Type B pancreatic cell (in vitro differentiated cells): ENCODE data around the gene HADH. TPM values are rescaled to one million over a fixed set of nuclear protein-coding genes. Genes with fewer than 3 reads are reported as not detected.

Experiments used
- DNase-seq: peaks from one replicate; pipeline ENCODE4 v3.0.0; 2021; ENCODE audit warnings: mixed read lengths; ENCODE audit not compliant: unreplicated experiment; ENCODE audit errors: extremely low spot score
- H3K27ac Mint-ChIP-seq: 2 replicates; pipeline ENCODE4 v1.8.0; 2021; ENCODE audit warnings: mild to moderate bottlenecking, mixed read lengths
- H3K27me3 Mint-ChIP-seq: 2 replicates; pipeline ENCODE4 v1.8.0; 2021; ENCODE audit warnings: mixed read lengths
- H3K36me3 Mint-ChIP-seq: 2 replicates; pipeline ENCODE4 v1.8.0; 2021; ENCODE audit warnings: mixed read lengths
- H3K4me1 Mint-ChIP-seq: one replicate; pipeline ENCODE4 v1.8.0; 2021; ENCODE audit warnings: mixed read lengths; ENCODE audit not compliant: unreplicated experiment
- H3K4me3 Mint-ChIP-seq: 2 replicates; pipeline ENCODE4 v1.8.0; 2021; ENCODE audit warnings: mild to moderate bottlenecking, mixed read lengths
- H3K9me3 Mint-ChIP-seq: 2 replicates; pipeline ENCODE4 v1.8.0; 2021; ENCODE audit warnings: mixed read lengths
- total RNA-seq: library from RNA; stranded (reverse); gene quantifications from 2 replicates; pipeline ENCODE4 v1.2.1, GENCODE V29; 2021; ENCODE audit warnings: low replicate concordance
- TF ChIP-seq, protein P1 (sequence below): fragments of 200-600 bp; sonication (generic); conservative IDR thresholded peaks from 2 replicates; pipeline ENCODE4 v1.5.0; 2021; ENCODE audit warnings: antibody characterized with exemption, mild to moderate bottlenecking

The HADH gene
- total RNA-seq, 1 donor from 2014 or later: 68.5 TPM

DNA sequence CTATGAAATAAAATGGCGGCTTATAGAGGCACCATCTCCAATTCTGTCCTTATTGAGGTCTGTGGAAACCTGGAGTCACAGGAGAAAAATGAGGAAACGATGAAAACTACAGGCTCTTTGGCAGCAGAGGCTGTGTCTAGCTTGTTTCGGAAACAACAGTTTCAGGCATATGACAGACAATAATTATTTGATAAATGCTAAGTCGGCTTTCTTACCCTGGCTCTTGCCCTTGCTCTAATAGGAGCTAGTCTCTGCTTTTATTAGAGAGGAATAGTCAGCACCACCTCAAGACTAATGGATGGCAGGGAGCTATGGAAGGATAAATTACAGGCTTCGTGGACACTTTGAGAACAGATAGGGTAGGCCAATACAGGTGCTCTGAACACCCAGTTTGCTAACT is 24.3 kb downstream of the HADH start:
- Mint-ChIP-seq H3K9me3 (peaks cover 4% of the 10 kb centered on the region), H3K27me3 (no peaks in the 10 kb centered on the region), H3K27ac (no peak overlapping the region), H3K4me1 (no peaks in the 10 kb centered on the region), H3K36me3 (peaks cover 34% of the 10 kb centered on the region), H3K4me3 (no peak overlapping the region)
- DNase-seq: no peak
- TF ChIP-seq, protein P1, sequence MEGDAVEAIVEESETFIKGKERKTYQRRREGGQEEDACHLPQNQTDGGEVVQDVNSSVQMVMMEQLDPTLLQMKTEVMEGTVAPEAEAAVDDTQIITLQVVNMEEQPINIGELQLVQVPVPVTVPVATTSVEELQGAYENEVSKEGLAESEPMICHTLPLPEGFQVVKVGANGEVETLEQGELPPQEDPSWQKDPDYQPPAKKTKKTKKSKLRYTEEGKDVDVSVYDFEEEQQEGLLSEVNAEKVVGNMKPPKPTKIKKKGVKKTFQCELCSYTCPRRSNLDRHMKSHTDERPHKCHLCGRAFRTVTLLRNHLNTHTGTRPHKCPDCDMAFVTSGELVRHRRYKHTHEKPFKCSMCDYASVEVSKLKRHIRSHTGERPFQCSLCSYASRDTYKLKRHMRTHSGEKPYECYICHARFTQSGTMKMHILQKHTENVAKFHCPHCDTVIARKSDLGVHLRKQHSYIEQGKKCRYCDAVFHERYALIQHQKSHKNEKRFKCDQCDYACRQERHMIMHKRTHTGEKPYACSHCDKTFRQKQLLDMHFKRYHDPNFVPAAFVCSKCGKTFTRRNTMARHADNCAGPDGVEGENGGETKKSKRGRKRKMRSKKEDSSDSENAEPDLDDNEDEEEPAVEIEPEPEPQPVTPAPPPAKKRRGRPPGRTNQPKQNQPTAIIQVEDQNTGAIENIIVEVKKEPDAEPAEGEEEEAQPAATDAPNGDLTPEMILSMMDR: no peak

DNA sequence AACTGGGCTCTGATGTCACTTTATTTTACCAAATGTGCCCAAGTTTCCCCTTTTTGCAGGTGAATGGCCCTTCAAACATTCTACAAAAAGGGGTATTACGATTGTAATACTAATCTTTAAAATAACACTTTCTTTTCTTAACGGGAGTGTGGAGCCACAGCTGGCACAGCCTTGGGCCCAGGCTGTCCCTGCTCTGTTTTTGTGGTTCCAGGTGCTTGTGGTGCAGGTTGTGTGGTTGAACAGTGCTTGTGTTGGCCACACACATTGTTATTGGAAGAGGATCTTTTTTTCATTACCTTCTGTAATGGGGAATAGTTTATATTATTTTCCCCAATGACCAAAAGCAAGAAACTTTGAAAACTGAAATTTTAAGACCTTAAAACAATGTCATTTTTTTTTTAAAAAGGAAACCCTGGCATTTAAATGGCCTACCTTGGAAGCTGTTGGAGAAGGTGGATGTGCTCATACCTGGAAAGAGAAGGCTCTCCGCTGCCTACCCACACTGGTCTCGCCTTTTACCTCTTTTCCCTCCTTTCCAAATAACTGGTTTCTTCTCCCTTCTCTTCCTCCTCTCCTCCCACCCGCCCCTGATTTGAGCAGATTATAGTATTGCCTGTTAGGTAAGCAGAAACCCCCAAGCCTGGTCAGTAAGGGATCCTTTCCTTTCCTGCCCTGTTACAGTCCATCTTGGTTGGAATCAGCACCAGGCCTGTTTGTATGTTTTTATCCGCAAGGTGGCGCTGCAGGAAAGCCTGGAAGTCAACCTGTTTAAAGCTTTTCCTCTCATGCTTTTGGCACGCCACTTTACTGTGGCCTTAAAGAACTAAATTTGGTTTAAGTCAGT is 28.6 kb downstream of the HADH start:
- TF ChIP-seq, protein P1: peak; percentile 94
- Mint-ChIP-seq H3K4me1 (no peaks in the 10 kb centered on the region), H3K4me3 (no peak overlapping the region), H3K27me3 (no peaks in the 10 kb centered on the region), H3K36me3 (peaks cover 11% of the 10 kb centered on the region), H3K27ac (no peak overlapping the region), H3K9me3 (no peaks in the 10 kb centered on the region)
- DNase-seq: peak; percentile 79

DNA sequence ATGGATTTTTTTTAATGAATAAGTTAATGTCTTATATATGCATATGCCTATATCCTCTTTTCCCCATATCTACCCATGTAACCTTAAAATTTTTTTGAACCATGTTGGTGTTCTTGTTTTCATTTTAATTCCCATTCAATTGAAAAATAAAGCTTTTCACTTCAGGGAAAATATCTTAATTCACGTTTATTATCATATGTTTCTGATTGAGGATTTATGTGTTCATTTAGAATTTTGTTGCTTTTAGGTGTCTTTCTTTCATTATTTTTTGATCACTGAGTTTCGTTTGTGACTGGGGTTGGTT is 29.1 kb downstream of the HADH start:
- TF ChIP-seq, protein P1: peak; percentile 26
- Mint-ChIP-seq H3K4me1 (no peaks in the 10 kb centered on the region), H3K27me3 (no peaks in the 10 kb centered on the region), H3K4me3 (no peak overlapping the region), H3K36me3 (peaks cover 11% of the 10 kb centered on the region), H3K27ac (no peak overlapping the region), H3K9me3 (no peaks in the 10 kb centered on the region)
- no peak for DNase-seq

DNA sequence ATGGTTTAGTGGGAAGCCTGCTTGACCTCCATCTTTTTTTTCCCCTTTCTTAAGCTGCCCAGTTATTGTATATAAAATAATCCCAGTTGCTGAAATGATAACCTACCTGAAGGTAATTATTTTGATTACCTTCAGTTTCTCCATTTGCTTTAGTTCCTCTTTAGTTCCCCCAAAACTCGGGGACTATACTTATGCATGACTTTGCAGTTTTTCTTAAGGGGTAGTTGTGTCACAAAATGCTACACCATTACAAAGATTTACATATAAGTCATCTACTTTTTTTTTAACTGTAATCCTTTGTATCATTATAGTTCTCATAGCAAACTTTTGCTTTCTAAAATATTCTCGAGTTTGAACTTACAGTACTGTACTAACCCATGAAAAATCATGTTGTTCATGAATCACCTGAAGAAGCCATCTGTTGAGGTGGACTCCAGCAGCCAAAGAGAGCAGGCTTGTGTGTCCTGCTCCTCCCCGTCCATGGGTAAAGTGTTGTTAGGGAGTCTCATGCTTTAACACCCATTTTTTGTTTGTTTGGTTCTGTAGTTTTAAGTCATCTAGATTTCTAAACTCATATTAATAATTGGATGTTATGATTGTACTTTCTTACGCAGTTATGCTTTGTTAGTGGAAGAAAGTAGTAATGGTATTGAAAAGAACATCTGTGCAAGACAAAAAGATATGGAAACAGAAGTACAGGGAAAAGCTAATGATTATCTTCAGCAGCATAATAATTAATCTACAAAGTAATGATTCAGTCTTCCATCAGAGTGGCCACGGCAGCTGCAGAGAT is 34.6 kb downstream of the HADH start:
- peaks cover 27% of the 10 kb centered on the region for H3K36me3 Mint-ChIP-seq
- TF ChIP-seq, protein P1: no peak
- no peak overlapping the region for H3K4me3 Mint-ChIP-seq

DNA sequence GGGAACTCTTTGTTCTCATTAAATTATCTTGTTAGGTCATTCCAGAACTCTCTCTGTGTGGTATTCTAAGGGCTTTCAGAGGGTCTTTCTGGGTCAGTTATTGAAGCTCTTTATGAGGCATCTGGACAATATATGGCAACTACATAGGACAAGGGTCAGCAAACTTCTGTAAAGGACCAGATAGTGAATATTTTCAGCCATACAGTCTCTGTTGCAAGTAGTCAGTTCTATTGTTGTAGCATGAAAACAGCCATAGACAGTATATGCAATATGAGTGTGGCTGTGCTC is 35.1 kb downstream of the HADH start:
- Mint-ChIP-seq H3K9me3 (no peaks in the 10 kb centered on the region), H3K27me3 (no peaks in the 10 kb centered on the region), H3K4me3 (no peak overlapping the region), H3K36me3 (peaks cover 31% of the 10 kb centered on the region), H3K4me1 (peaks cover 29% of the 10 kb centered on the region), H3K27ac (no peak overlapping the region)
- DNase-seq: no peak
- TF ChIP-seq, protein P1: no peak

More for the DNA sequence above, 34.6 kb downstream of the HADH start:
- H3K4me1 Mint-ChIP-seq: peaks cover 26% of the 10 kb centered on the region
- H3K27me3 Mint-ChIP-seq: no peaks in the 10 kb centered on the region
- DNase-seq: no peak
- H3K27ac Mint-ChIP-seq: no peak overlapping the region
- no peaks in the 10 kb centered on the region for H3K9me3 Mint-ChIP-seq
